ENCODE measurements around the gene ODAD3.
"Not testable (repeated sequence)": the region's sequence is repeated elsewhere in the genome, so short reads cannot be mapped to it uniquely, and the experiment has no call there.

ODAD3 gene

DNA sequence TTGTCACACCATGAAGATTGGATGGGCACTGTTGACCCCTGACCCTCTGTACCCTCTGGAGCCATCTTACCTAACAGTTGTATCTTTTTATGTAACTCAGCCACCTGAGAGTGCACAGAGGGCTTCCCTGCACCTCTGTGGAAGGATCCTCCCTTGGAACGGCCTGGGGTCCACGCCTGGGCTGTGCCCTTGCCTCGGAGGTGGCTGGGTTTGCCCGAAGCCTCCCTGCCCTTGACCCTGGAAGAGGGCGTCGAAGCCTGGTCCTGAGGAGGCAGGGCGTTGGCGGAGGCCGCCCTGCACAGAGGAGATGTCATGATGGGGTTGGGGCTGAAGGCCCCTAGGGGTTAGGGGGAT lies 241 bp downstream of the ODAD3 start:
- no peak for DNase-seq

DNA sequence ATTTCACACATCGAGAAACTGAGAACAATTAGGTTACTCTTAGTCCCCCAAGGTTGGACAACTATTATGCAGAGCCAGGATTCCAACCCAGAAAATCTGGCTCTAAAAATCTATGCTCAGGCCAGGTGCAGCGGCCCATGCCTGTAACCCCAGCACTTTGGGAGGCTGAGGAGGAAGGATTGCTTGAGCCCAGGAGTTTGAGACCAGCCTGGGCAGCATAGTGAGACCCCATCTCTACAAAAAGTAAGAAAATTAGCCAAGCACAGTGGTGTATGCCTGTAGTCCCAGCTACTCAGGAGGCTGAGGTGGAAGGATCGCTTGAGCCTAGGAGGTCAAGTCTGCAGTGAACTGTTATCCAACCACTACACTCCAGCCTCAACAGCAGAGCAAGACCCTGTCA lies 1.4 kb downstream of the ODAD3 start:
- not testable (repeated sequence) for DNase-seq

DNA sequence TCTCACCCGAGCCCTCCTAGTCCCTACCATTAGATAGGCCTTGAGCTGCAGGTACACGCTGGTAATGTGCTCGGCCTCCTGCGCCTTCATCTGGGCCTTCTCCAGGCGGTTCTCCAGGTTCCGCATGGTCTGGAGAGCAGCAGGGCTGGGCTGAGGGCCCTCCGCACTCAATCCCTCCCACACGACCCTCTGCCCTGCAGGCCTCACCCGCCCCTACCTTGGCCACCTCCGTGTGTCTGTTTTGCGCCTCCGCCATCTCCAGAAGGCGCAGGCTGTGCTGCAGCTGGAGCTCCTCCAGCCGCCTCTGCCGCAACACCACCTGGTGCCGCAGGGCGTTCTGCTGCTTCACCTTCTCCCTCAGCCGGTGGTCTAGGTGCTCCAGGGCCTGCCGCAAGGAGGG lies 8.3 kb downstream of the ODAD3 start:
- no peak for DNase-seq

DNA sequence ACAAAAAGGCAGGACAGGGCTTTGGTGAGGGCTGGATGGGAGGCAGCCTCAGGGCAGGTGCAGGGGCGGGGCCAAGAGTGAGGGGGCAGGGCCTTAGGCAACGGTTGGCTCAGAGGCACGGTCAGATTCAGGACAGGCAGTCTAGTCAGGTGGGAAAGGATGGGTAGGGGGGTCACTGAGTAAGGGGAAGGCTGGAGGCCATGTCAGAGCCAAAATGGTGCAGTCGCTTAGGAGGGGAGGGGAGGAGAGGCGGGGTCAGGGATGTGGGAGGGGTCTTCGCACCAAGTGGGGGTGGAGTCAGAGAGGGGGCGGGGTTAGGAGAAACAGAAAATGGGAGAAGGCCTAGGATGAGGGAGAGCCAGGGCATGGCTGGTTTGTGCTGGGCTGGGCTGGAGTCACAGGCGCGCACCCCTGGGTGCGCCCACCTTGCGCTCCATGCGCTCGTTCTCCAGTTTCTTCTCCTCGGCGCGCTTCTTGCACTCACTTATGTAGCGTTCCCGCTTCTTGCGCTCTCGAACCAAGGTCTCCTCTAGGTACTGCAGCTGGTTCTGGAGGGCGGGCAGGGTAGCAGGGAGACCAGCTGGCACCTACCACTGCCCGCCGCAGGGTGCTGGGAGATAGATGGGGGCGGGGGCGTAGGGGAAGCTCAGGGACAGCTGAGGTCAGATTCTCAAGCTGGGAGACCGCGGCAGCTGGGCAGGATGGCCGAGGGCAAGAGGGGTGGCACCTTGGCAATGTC lies 9.0 kb downstream of the ODAD3 start:
- DNase-seq, result no peak

DNA sequence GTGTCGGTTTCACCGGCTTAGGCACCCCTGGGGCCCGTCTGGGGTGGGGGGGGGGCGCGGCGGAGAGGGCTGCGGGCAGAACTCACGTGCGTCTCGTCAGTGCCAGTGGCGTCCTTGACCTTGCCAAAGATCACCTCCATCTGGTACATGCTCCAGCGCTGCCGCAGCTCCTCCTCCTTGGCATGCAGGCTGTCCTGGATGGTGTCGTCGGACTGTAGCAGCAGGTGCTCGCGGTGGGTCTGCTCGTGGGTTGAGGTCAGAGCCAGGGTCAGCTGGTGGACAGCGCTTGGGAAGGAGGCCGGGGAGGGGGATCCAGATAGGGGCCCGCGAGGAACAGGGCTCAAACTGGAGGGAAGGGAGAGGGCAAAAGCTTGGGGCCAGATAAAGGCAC lies 11.1 kb downstream of the ODAD3 start:
- DNase-seq, result no peak

DNA sequence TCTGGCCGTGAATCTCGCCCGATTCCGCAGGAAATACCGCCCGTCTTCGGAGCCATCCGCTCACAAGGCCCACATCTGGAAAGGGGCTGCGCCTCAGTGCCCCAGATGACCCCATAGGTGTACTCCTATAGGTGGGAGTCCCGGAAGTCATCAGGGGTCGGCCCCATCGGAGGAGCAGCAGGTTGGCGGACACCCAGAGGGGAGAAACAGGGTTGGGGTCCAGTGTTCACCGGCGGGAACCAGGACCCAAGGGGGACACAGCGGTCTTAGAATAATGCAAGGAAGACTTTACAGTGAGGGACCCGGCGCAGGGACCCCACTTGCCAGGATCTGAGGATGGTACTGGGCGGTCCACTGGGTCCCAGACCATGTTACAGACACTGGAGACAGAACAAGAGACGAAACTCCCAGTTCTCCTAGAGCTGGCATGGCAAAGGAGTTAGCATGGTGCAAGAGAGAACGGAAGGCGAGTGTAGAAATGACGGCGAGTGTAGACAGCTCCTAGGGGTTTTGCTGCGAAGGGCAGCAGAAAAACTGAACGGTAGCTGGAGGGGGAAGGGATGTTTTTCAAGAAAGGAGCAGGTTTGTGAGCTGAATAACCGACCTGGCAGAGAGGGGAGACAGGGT lies 11.6 kb downstream of the ODAD3 start:
- no peak for DNase-seq

DNA sequence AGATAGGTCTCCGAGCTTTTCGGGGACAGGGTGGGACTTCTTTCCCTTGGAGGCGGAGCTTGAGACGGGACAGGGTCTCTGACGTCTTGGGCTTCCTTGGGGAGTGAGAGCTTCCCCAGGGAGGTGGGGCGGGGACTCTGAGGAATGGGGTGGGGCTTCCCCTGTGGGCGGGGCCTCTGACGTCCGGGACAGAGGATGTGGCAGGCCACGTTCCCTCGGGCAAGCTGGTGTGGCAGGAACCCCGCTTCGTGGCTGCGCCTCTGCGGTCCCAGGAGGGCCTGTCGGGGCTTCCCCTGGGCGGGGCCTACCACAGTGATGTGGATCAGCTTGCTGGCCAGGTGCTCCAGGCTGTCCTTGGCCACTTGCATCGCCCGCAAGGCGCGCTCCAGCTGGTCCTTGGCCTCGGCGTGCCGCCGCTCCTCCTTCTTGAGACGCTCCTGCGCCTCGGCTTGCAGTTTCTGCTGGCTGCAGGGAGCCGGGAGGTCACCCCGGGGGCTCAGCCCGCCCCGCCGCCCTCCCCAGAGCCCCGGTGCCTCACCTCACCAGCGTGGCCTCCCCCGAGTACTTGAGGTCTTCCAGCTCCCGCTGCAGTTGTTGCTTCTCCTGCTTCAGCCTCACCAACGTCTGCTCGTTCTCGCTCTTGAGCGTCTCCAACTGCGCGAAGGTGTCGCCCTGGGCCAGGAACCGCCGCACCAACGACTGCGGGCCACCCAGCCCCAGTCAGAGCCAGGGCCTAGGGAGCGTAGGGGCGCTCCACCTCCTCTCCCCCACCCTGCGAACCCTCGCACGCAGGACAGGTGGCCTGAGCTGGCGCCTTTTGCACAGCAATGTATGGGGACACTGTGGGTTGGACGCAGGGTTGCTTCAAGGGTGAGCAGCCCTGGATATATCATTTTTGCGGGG lies 12.5 kb downstream of the ODAD3 start:
- DNase-seq, result no peak

DNA sequence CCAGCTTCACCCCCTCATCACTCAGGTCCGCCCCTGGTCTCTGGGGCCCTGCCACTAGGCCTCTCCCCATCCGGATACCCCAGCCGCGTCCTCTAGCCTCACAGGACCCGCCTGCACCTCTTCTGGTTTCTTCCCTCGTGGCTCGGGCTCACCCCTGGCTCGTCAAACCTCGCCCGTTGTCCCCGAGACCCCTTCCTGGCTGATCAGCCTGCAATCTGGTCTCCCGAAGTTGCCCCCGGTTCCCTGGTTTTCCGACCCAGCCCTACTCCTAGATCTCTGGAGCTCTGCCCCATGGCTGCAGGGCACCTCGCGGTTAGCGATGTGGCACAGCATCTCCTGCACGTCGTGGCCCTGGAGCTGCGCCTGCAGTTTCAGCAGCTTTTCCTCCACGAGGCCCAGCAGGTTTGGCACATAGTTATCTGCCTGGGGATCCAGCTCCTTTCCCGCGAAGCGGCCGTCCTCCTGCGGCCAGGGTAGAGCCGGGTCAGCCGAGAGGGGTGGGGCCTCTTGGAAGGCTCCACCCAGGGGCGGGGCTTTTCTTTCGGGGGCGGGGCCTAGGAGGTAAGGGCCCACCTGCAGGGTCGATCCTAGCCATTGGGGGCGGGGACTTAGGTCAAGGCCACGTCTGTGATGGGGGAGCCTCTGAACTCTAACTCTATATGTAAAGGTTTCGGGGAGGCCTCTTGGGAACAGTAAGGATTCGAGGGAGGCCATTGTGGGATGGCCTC lies 13.4 kb downstream of the ODAD3 start:
- no peak for DNase-seq

DNA sequence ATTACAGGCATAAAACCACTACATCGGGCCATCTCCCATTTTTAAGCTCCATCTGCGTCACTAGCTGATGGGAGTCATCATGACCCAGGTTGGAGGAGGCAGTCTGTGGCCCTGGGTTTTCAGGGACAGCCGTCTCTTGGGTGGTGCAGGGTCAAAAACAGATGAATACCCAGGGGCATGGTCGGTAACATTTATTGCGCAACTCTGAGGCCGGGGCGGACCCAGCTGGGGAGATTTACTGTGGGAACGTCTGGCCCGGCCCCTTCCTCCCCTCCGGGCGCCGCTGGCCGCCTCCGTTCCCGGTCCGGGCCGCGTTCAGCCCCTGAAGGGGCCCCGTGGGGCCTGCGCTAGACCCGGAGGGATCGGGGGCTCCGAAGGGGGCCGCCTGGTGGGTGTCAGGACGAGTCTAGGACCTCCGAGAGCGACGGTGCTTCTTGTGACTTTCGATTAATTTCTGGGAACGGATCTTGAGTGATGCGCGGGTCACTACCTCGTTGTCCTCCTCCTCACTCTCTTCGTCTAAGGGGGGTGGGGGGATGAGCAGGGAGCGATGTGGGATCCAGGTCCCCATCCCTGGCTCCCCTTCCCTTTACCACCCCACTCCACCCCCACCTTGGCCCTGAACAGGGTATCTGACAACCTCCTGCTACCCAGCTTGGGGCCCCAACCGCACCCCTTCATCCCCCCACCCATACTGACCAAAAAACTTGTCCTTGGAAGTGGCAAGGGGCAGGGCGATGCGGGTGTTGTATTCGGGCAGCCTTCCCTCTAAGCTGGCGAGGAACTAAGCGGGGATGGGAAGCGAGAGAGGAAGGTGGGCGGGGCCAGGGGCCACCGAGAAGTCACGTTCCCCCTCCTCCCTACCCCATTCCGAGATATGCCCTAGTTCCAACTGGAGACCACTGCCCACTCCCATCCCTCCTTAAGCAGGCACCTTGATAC lies 14.2 kb downstream of the ODAD3 start:
- DNase-seq, result no peak

DNA sequence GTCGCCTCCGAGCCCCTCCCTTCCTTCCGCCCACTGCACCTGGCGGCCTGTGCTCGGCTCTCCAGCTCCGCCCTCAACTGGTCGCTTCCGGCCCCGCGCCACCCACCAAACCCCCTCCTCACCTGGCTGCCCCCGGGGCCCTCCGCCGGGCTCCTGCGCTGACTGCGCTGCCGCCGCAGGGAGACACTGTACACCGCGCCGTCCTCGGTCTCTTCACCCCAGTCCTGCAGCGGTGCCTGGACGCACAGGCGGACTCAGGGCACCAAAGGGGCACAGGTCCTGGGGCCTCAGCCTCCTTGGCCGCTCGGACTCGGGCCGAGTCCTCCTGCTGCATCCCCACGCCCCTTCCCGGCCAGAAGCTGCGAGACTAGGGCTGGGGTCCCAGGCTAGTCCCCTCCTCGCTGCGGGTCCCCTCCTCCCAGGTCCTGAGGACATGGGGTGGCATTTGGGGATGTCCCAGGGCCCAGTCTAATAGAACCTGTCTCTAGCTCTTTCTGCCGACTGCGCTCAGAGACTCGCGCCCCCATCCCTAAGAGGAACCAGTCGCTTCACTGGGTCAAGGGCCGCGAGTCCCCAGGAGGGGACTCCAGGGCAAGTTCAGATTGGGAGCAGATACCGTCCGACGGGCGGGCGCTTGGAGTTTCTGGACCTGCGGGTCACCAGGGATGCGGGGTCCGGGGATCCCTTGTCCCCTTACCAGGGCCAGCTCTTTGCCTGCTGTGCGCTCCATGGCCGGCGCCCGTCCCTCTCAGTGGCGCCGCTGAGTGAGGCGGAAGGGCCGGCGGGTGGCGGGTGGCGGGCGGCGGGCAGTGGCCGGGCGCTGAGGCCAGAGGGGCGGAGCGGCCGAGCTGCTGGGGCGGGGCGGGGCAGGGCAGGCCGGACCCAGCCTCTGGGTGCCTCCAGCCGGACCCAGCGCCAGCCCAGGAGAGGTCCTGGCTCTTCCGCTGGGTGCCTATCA lies 16.1 kb downstream of the ODAD3 start, which contains the start of gene RGL3:
Gene RGL3, minus strand, starts transcription at position 766 of the 958 bp plus-strand sequence. Its CDS starts 36 bp downstream, at position 730.
- no peak for DNase-seq

DNA sequence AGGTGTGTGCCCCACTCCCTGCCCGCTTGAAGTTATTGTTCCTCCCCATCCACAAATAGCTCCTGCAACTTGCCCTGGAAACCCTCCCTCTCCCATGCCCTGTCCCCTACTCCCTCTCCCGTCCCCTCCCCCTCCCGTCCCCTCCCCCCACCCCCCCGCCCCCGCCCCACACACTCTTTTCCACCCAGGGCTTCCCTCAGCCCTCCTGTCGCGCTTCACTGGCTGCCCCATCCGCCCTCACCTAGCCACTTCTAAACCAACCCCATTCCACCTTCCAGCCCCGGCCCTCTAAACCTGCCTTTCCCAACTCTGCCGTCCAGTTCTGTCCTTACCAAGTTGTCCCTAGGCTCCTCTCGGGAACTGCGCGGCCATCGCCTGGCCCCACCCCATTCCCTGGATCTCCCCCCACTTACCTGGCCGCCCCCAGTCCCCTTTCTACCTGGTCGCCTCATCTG lies 16.8 kb downstream of the ODAD3 start:
- no peak for DNase-seq

DNA sequence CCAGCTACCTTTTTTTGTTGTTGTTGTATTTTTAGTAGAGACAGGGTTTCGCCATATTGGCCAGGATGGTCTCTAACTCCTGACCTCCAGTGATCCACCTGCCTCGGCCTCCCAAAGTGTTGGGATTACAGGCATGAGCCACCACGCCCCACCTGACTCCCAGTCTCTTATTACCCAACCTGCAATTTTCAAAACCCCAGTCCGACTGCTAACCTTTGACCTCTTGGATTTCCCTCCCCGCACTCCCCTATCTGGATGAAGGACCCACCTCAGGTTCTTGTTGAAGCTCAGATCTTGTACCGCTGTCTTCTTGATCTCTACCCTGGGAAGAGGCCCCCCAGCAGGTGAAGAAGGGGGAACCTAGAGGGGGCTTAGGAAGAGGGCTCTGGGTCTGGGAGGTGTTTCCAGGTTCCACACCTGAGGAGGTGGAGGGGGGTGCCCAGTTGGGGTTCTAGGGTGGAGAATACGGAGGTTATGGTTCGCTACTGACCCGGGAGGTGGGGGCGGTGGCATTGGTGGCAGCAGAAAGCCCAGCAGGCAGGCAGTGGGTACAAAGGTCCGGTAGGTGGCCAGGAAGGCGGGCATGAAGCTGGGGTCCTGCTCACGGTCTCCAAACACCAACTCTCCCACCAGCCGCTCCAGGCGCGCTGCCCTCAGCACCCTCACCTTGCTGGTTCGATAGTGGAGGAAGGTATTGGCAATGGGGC lies 18.4 kb downstream of the ODAD3 start:
- DNase-seq, result no peak

DNA sequence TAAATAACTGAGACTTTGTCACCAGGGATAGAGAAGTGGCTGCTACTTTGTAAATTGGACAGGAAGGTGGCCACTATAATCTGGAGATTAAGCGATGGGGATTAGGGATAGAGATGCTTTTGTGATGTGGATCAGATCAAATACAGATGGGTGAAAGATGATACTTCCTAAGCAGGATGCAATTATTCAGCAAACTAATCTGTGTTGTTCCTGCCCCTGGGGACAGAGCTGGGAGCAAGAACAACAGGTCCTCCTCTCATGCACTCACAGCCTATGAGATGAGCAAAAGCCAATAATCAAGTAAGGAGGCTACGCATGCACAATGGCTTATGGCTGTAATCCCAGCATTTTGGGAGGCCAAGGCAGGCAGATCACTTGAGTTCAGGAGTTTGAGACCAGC lies 20.4 kb downstream of the ODAD3 start:
- no peak for DNase-seq

DNA sequence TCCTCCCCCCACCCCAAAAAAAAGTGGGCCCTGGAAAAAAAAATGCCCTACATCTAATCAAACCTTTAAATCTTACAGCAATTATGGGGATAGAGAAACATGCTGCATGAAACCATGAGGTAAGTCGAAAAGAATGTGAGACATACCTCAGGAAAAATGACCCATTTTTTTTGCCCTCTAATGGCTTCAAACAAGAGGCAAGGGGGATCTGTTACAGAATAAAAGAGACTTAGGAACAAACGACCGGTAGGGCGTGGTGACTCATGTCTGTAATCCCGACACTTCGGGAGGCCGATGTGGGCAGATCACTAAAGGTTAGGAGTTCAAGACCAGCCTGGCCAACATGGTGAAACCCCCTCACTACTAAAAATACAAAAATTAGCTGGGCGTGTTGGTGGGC lies 24.2 kb downstream of the ODAD3 start:
- peak; percentile 34 for DNase-seq

DNA sequence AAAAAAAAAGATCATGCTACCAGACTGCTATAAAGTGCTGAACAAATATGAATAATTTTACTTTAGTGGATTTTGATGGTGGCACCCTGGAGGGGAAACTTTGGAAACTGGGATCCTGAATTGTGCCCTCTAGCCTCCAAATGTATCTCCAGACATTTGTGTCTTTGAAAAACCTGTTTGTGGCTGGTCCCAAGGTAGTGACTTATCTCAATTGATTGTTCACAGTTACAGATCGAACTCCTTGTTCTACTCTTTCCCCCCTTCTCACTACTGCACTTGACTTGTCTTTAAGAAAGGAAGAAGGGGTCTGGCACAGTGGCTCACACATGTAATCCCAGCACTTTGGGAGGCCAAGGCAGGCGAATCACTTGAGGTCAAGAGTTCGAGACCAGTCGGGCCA lies 26.3 kb downstream of the ODAD3 start:
- DNase-seq, result no peak

DNA sequence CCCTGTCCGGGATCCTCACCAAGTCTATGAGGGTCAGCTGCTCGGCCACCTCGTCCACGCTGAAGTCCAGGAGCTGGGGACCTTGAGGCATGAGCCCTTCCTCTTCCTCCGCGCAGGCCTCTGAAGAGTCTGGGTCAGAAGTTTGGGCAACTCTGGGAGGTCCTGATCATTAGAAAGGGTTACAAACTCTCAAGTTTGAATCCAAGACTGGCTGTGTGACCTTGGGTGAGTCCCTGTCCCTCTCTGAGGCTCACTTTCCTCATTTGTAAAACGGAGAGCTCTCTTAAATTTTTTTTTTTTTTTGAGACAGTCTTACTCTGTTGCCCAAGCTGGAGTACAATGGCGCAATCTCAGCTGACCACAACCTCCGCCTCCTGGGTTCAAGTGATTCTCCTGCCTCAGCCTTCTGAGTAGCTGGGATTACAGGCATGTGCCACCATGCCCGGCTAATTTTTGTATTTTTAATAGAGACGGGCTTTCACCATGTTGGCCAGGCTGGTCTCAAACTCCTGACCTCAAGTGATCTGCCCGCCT lies 28.2 kb downstream of the ODAD3 start:
- DNase-seq, result not testable (repeated sequence)

DNA sequence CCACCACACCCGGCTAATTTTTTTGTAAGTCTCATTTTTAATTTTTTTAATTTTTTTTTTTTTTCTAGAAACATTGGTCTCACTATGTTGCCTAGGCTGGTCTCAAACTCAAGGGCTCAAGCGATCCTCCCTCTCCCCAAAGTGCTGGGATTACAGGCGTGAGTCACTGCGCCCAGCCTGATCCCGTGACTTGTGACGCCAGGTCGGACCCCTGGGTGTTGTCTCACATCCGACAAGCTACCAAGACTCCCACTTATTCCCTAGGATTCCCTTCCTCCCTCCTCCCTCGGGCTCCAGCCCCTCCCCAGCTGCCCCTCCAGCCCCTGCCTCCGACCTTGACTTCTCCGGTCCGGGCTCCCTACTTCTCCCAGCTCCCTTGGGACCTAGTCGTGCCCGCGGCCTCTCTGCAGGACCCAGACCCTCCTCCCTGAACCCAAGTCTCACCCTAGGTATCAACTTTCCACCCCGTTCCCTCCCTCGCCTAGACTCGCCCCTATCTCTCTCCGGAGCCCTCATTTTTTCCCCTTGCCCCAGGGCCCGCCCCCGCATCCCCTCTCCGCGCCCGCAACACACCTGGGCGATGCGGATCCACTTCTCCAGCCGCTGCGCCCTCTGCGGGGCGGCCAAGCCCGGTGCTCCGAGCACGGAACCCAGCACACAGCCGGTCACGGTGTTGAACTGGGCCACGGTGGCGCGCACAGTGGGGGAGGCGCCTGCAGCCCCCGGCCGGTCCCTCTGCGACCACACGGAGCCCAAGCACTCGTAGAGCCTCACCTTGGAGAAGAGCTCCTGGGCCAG lies 28.9 kb downstream of the ODAD3 start:
- DNase-seq, result no peak

DNA sequence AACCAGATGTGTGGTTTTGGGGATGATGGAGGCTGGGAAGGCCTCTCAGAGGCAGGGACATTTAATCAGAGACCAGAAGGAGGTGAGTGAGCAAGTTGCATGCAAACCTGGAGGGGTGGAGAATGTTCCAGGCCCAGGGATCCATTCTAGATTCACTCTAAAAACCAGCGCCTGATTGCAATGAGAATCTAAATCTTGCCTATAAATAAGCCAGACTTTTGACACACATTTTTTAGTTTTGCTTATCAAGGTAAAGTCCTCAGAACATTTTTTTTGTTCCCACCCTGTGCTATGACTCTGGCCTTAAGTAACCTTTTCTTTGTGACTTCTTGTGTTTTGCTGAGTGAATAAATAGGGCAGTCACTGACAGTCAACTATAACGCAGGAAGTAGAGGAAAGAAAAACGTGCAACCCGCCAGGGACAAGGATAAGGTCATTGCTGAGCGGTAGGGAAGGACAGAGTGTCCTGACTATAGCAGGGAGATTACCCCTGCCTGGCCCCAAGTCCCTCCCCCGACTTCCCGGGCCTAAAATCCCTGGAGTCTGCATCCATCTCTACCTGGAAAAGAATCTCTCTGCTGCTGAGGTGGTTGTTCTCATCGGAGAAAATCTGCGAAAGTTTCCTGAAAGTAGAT lies 30.2 kb downstream of the ODAD3 start:
- no peak for DNase-seq

Measured in HCEC 1CT (cell line).